Transverse colon (tissue), 3 donors: ENCODE data around the gene OCSTAMP.

ENCODE experiments used
- EP300 ChIP-seq: sonication (generic); formaldehyde crosslinking; IDR thresholded peaks from one replicate; pipeline ENCODE4 v1.6.1; 2017; ENCODE audit warnings: antibody characterized with exemption, low read depth
- POLR2A ChIP-seq: fragments of 450-650 bp; IDR thresholded peaks from one replicate; pipeline ENCODE4 v1.6.1; 2016; ENCODE audit warnings: antibody characterized with exemption, mild to moderate bottlenecking, moderate library complexity
- TF ChIP-seq, protein P1 (sequence below), 5 experiments: fragments of 200-600 bp in 3 of 5; fragments of 450-650 bp in 2 of 5; sonication (generic) in 3 of 5; IDR thresholded peaks; 1 replicate in 2 of 5; 2 replicates in 3 of 5; pipeline ENCODE4 v1.5.1; 2016 to 2017; ENCODE audit warnings: antibody characterized with exemption in 5 of 5, inconsistent platforms in 3 of 5, mild to moderate bottlenecking in 2 of 5, moderate library complexity in 1 of 5

DNA sequence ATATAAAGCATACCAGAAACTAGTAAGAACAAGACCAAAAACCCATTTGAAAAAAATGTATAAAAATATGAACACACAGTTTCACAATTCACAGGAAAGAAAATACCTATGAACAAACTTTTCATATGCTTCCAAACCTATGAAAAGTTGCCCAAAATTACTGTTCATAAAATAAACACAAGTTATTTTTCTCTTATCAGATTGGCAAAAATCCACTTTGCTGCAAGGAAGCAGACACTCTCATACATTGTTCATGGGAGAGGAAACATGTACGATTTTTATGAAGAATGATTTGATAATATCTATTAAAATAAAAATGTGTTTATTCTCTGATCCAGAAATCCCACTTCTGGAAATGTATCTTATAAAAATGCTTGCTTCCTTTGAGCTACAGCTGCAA lies 40.0 kb upstream of the OCSTAMP start:
- no peak for TF ChIP-seq EP300
- TF ChIP-seq, protein P1, sequence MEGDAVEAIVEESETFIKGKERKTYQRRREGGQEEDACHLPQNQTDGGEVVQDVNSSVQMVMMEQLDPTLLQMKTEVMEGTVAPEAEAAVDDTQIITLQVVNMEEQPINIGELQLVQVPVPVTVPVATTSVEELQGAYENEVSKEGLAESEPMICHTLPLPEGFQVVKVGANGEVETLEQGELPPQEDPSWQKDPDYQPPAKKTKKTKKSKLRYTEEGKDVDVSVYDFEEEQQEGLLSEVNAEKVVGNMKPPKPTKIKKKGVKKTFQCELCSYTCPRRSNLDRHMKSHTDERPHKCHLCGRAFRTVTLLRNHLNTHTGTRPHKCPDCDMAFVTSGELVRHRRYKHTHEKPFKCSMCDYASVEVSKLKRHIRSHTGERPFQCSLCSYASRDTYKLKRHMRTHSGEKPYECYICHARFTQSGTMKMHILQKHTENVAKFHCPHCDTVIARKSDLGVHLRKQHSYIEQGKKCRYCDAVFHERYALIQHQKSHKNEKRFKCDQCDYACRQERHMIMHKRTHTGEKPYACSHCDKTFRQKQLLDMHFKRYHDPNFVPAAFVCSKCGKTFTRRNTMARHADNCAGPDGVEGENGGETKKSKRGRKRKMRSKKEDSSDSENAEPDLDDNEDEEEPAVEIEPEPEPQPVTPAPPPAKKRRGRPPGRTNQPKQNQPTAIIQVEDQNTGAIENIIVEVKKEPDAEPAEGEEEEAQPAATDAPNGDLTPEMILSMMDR (IDR thresholded peaks at IDR 0.05): no peak
- no peak for TF ChIP-seq POLR2A
